ENCODE results near the gene AOC1. TPM values are rescaled to one million over a fixed set of nuclear protein-coding genes. Genes with fewer than 3 reads are reported as not detected.
A peak's percentile ranks its signal among the peaks of the same experiment; 100 is the strongest.

Gene AOC1
- total and polyA plus RNA-seq, 10 of the 15 experiments (the other 5 are each of a cell fraction or from before 2014, with no cell fraction given), result 0.07 TPM; not detected in 9

GRCh38 chr7:150851492-150852370 lies 586 bp upstream of the AOC1 start:
- H2AFZ ChIP-seq (ENCODE audit: control insufficient read depth, low read depth, low read length), result no peak overlapping the region
- no peak for ATAC-seq
- H3K27me3 ChIP-seq (replicated peaks in 1 of 2; ENCODE audit: control insufficient read depth in 2 of 2, insufficient read depth in 2 of 2, low read length in 1 of 2), result peaks cover 2 to 4% of the 10 kb centered on the region in 2 experiments
- ChIA-PET SMC1A (ENCODE audit: uncharacterized antibody, unreplicated experiment) (no interaction called here), RAD21 (ENCODE audit: unreplicated experiment) (no interaction called here), CTCF (interaction anchor here (0.6 to 1.2 kb wide), 2 partner anchors 24 to 37 kb away, joined by 3 to 4 read pairs; no protein-coding TSS in a partner anchor), POLR2A (no interaction called here)
- H4K20me1 ChIP-seq (ENCODE audit: control insufficient read depth, insufficient read depth), result no peaks in the 10 kb centered on the region
- no peaks in the 10 kb centered on the region for H3K4me1 ChIP-seq (ENCODE audit: control insufficient read depth, insufficient read depth, low read length)
- no peak overlapping the region for H3K4me3 ChIP-seq
- in situ Hi-C loops (cut with MboI), result no loop called here
- intact Hi-C loops (cut with micrococcal nuclease; ENCODE audit: unreplicated experiment), result no loop called here
- TF ChIP-seq MAX (IDR thresholded peaks at IDR 0.05; ENCODE audit: low read depth, low read length) (no peak), POLR2AphosphoS2 (IDR thresholded peaks at IDR 0.05; ENCODE audit: low read depth, low read length) (no peak), CUX1 (IDR thresholded peaks at IDR 0.05; ENCODE audit: insufficient replicate concordance, low read depth, low read length) (no peak), BCL3 (IDR thresholded peaks at IDR 0.05; ENCODE audit: borderline replicate concordance, insufficient read depth, low read depth, low read length, poor library complexity, severe bottlenecking) (peak; percentile 37), BACH1 (IDR thresholded peaks at IDR 0.05; ENCODE audit: borderline replicate concordance) (no peak)
- H3K9ac ChIP-seq (ENCODE audit: control insufficient read depth, insufficient read depth, low read length), result no peak overlapping the region
- no TSS peak for BruUV-seq (replicated peaks)
- H3K9me3 ChIP-seq (replicated peaks; ENCODE audit: control insufficient read depth, insufficient read depth, low read length), result no peaks in the 10 kb centered on the region
- H3K4me2 ChIP-seq (ENCODE audit: control insufficient read depth, insufficient read depth), result no peak overlapping the region
- no peak overlapping the region for H3K27ac ChIP-seq (ENCODE audit: control insufficient read depth, insufficient read depth)
- no peaks in the 10 kb centered on the region for H3K79me2 ChIP-seq (ENCODE audit: control insufficient read depth, insufficient read depth, low read length)
- no peak for FAIRE-seq
- H3K36me3 ChIP-seq (ENCODE audit: control insufficient read depth in 2 of 2, insufficient read depth in 2 of 2, low read length in 1 of 2), result no peaks in the 10 kb centered on the region
- 28% methylated on average over 19 of the region's 19 CpGs for WGBS (ENCODE audit: insufficient coverage, insufficient replicate concordance, low lambda C conversion rate, missing lambda C conversion rate)
- DNase-seq (ENCODE audit: low read depth, low spot score), result no peak

Measured in GM12878 (cell line).